Stomach (tissue), 9 donors: ENCODE data around the gene SNX2. TPM values are rescaled to one million over a fixed set of nuclear protein-coding genes. Genes with fewer than 3 reads are reported as not detected.
"Not testable (repeated sequence)": the region's sequence is repeated elsewhere in the genome, so short reads cannot be mapped to it uniquely, and the experiment has no call there.

Source experiments
- DNase-seq, 2 donors: peaks; one replicate each; pipeline versions ENCODE4 v3.0.0 to v3.0.0-alpha.2; 2013 to 2019
- H3K27ac ChIP-seq, 5 donors: fragments of 200-600 bp in 4 of 5; sonication (generic) in 4 of 5; one replicate each; pipeline ENCODE4 v1.5.1; 2013 to 2019; ENCODE audit warnings: mild to moderate bottlenecking in 1 of 5, moderate library complexity in 1 of 5
- H3K27me3 ChIP-seq, 3 donors: fragments of 200-600 bp; sonication (generic); one replicate each; pipeline ENCODE4 v1.5.1; 2017 to 2019; ENCODE audit warnings: mixed run types in 1 of 3
- H3K36me3 ChIP-seq, 4 donors: fragments of 200-600 bp; sonication (generic); 1 replicate in 3 of 4; 2 replicates in 1 of 4; pipeline ENCODE4 v1.5.1; 2016 to 2019
- H3K4me1 ChIP-seq, 4 donors: fragments of 200-600 bp; sonication (generic); one replicate each; pipeline ENCODE4 v1.5.1; 2016 to 2019
- H3K4me3 ChIP-seq, 4 donors: fragments of 200-600 bp; sonication (generic) in 3 of 4; one replicate each; pipeline ENCODE4 v1.5.1; 2016 to 2019; ENCODE audit warnings: mild to moderate bottlenecking in 1 of 4
- H3K9me3 ChIP-seq, 4 donors: fragments of 200-600 bp; sonication (generic); one replicate each; pipeline ENCODE4 v1.5.1; 2016 to 2019
- EP300 ChIP-seq: sonication (generic); formaldehyde crosslinking; IDR thresholded peaks from one replicate; pipeline ENCODE4 v1.6.1; 2017; ENCODE audit warnings: antibody characterized with exemption
- POLR2A ChIP-seq, 4 donors: fragments of 450-650 bp; IDR thresholded peaks; one replicate each; pipeline ENCODE4 v1.6.1; 2016; ENCODE audit warnings: antibody characterized with exemption in 4 of 4, control low read depth in 2 of 4, mild to moderate bottlenecking in 1 of 4, moderate library complexity in 1 of 4
- POLR2AphosphoS5 ChIP-seq, 3 donors: sonication (generic); formaldehyde crosslinking; IDR thresholded peaks; one replicate each; pipeline ENCODE4 v1.6.1; 2016; ENCODE audit warnings: antibody characterized with exemption in 3 of 3
- WGBS, 5 donors: extraction: QIAGEN DNeasy Blood & Tissue Kit in 3 of 5; methylation state at CpG; one replicate each; pipeline versions ENCODE4 v1.1.5 to v1.1.7; 2013 to 2018; 5-methylcytosine and 5-hydroxymethylcytosine counted together
- intact Hi-C: fragments of 100-400 bp; cut with DNase I; formaldehyde crosslinking; loops from one replicate; pipeline ENCODE4 v1.15.1; 2023; ENCODE audit warnings: low total_unique reads
- polyA plus RNA-seq, 3 donors: library from polyadenylated mRNA; stranded (reverse); fragments of 200-250 nt; gene quantifications; one replicate each; pipeline ENCODE4 v1.2.3, GENCODE V29; 2013
- total RNA-seq, 5 donors: library from RNA; depleted of rRNA; stranded (reverse); fragments of >200 nt; gene quantifications; one replicate each; pipeline versions ENCODE4 v1.1.0 to v1.2.3, GENCODE V29; 2014 to 2016
- TF ChIP-seq, protein P1 (sequence below), 7 experiments: fragments of 450-650 bp in 4 of 7; fragments of 200-600 bp in 3 of 7; sonication (generic) in 3 of 7; IDR thresholded peaks; one replicate each; pipeline ENCODE4 v1.5.1; 2016 to 2019; ENCODE audit warnings: antibody characterized with exemption in 7 of 7, control low read depth in 2 of 7, mild to moderate bottlenecking in 1 of 7
- donor health status: healthy with polysubstance abuse.
- donor health status: Bipolar disorder and iron deficiency.
- donor health status: healthy.

SNX2 gene
- total and polyA plus RNA-seq, 8 donors: 22.8 to 504 (median 52.8) TPM

DNA sequence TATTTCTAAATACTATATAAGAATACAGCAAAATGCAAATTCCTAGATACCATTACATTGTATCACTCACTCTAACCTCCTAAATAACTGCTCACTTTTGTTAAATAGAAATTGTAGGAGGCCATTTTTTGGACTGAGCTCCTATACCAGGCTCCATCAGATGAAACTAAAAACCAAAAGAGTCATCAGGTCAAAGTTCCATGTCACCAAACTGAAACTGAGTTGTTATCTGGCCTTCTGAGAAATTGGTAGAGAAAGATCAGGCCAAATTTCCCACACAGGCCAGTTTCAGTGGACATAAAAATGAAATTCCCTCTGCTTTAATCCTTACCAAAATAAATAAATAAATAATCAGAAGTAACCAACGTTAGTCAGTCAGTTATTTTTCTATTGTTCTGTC is 13.8 kb upstream of the SNX2 start:
- WGBS, 5 donors: 19 to 57% (median 48%) methylated on average over 1 of the region's 1 CpG

GRCh38 chr5:122761896-122762295 is 13.0 kb upstream of the SNX2 start:
- H3K27me3 ChIP-seq, DNase-seq, H3K9me3 ChIP-seq, H3K4me3 ChIP-seq, H3K36me3 ChIP-seq, intact Hi-C loops, H3K27ac ChIP-seq, H3K4me1 ChIP-seq: not testable (repeated sequence)
- WGBS, 5 donors: 91 to 98% (median 96%) methylated on average over 5 of the region's 5 CpGs

More for the DNA sequence above, 13.8 kb upstream of the SNX2 start:
- Histone ChIP-seq H3K4me3 (no peak overlapping the region), H3K36me3 (no peaks in the 10 kb centered on the region), H3K27ac (no peak overlapping the region), H3K4me1 (no peaks in the 10 kb centered on the region), H3K27me3 (no peaks in the 10 kb centered on the region), H3K9me3 (no peaks in the 10 kb centered on the region)
- intact Hi-C loops: no loop called here
- DNase-seq: no peak
- TF ChIP-seq POLR2A (IDR thresholded peaks at IDR 0.05) (no peak), EP300 (no peak), POLR2AphosphoS5 (IDR thresholded peaks at IDR 0.05) (no peak)
- TF ChIP-seq, protein P1, sequence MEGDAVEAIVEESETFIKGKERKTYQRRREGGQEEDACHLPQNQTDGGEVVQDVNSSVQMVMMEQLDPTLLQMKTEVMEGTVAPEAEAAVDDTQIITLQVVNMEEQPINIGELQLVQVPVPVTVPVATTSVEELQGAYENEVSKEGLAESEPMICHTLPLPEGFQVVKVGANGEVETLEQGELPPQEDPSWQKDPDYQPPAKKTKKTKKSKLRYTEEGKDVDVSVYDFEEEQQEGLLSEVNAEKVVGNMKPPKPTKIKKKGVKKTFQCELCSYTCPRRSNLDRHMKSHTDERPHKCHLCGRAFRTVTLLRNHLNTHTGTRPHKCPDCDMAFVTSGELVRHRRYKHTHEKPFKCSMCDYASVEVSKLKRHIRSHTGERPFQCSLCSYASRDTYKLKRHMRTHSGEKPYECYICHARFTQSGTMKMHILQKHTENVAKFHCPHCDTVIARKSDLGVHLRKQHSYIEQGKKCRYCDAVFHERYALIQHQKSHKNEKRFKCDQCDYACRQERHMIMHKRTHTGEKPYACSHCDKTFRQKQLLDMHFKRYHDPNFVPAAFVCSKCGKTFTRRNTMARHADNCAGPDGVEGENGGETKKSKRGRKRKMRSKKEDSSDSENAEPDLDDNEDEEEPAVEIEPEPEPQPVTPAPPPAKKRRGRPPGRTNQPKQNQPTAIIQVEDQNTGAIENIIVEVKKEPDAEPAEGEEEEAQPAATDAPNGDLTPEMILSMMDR (IDR thresholded peaks at IDR 0.05): no peak

DNA sequence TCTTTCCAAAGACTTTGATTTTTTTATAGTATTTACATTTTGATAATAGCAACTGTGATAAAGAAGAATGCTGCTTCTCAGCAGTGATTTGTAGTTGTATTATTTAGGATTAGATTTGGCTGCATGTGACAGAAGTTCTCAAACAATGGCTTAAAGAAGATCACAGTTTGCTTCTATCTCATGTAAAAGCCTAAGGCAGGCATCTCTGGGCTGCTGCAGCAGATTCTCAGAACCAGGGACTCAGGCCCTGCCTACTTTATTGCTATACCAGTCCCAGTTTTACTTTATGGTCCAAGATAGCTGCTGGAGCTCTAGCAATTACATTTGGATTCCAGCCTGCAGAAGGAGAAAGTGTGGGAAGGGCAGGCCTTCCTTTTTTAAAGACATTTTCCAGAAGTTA is 8.8 kb upstream of the SNX2 start:
- intact Hi-C loops: no loop called here
- Histone ChIP-seq H3K27ac (no peak overlapping the region), H3K36me3 (no peaks in the 10 kb centered on the region)

GRCh38 chr5:122770477-122770876 is 4.4 kb upstream of the SNX2 start:
- Histone ChIP-seq H3K4me1 (peaks cover 0 to 13% (median 3%) of the 10 kb centered on the region in 4 donors), H3K4me3 (no peak overlapping the region), H3K36me3 (no peaks in the 10 kb centered on the region), H3K27me3 (no peaks in the 10 kb centered on the region), H3K27ac (no peak overlapping the region), H3K9me3 (no peaks in the 10 kb centered on the region)
- no peak for TF ChIP-seq EP300
- TF ChIP-seq POLR2A (IDR thresholded peaks at IDR 0.05): no peak
- no peak for TF ChIP-seq POLR2AphosphoS5 (IDR thresholded peaks at IDR 0.05)
- TF ChIP-seq, protein P1 (IDR thresholded peaks at IDR 0.05): no peak
- intact Hi-C loops: loop anchor here (10.0 kb wide), 1 partner anchor 74 kb away; the partner anchor contains the start of gene SNX24
- peak in 1 of 2 donors; percentile 6 for DNase-seq
- 56 to 79% (median 67%) methylated on average over 3 of the region's 3 CpGs for WGBS, 5 donors

More for the DNA sequence above, 8.8 kb upstream of the SNX2 start:
- no peak for DNase-seq
- no peak overlapping the region for H3K4me3 ChIP-seq
- H3K4me1 ChIP-seq: no peaks in the 10 kb centered on the region
- H3K27me3 ChIP-seq: no peaks in the 10 kb centered on the region
- TF ChIP-seq POLR2AphosphoS5 (IDR thresholded peaks at IDR 0.05) (no peak), POLR2A (IDR thresholded peaks at IDR 0.05) (no peak), EP300 (no peak)
- TF ChIP-seq, protein P1 (IDR thresholded peaks at IDR 0.05): no peak
- H3K9me3 ChIP-seq: no peaks in the 10 kb centered on the region

- peak in 1 of 2 donors; percentile 4 for DNase-seq
- no peak for TF ChIP-seq POLR2A (IDR thresholded peaks at IDR 0.05)
- TF ChIP-seq, protein P1 (IDR thresholded peaks at IDR 0.05): no peak
- no peak for TF ChIP-seq EP300
- no peak for TF ChIP-seq POLR2AphosphoS5 (IDR thresholded peaks at IDR 0.05)
- intact Hi-C loops: loop anchor here (10.0 kb wide), 1 partner anchor 72 kb away; the partner anchor contains the start of gene SNX24
- WGBS, 5 donors: 33 to 64% (median 53%) methylated on average over 1 of the region's 1 CpG
- H3K9me3 ChIP-seq: no peaks in the 10 kb centered on the region
- H3K4me1 ChIP-seq: peaks cover 15 to 31% (median 20%) of the 10 kb centered on the region in 4 donors
- H3K4me3 ChIP-seq: no peak overlapping the region
- H3K27me3 ChIP-seq: no peaks in the 10 kb centered on the region
- H3K27ac ChIP-seq: no peak overlapping the region
- no peaks in the 10 kb centered on the region for H3K36me3 ChIP-seq
Measured at GRCh38 chr5:122772446-122772845, 2.4 kb upstream of the SNX2 start.
